Measurements from ENCODE around the gene TBC1D10A.

The TBC1D10A gene

DNA sequence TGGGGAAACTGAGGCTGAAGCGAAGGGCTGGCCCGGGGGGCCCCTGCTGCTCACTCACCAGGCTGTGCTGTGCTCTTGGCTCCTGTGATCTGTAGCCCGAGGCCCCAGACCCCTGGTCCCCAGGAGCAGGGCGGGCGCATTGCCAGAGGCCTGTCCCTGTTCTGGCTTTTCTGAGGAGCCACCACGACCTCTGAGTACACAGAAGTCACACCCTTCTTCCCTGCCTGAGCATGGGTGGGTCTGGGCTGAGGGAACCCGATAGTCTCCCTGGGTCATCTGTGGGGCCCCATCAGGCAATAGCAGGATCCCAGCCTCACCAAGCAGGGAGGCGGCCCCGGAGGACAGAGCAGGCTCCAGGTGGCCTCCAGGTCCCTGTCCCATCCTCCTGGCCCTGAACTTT, 42.6 kb downstream of the TBC1D10A start:
- DNase-seq: no peak

DNA sequence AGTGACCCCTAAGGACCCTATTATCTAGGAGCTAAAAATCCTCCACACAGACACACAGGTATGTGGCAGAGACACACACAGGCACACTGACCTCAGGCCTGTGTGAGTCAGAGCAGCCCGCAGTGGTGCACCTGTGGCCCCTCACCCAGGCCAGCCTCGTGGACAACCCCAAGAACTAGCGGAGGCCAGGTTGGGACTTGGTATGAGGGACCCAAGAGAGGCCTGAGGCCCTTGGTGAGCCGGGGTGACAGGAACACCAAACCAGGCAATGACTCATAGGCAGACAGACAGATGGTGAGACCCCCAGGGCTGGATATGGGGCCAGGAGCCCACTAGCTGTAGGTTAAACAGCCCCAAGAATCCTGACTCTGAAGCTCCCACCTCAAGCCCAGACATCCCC, 43.4 kb downstream of the TBC1D10A start:
- DNase-seq: no peak

DNA sequence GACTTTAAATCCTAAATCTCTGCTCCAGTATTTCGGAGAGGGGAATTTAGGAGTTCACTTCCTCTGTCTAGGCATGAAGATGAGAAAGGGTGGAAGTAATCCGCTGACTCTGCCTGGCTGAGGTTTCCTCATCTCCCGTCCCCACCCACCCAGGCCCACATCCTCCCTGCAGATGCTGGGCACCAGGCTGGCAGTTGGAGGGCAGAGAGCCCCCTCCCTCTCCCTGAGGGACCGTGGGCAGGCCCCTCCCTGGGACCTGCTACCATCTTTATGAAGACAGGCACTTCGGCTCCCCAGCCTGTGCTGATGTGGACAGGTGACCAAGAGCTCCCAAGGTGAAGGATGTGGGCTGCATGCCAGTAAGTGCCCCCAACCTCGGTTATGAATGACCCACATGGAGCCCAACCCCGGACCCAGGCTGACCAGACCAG, 44.1 kb downstream of the TBC1D10A start:
- DNase-seq: no peak

DNA sequence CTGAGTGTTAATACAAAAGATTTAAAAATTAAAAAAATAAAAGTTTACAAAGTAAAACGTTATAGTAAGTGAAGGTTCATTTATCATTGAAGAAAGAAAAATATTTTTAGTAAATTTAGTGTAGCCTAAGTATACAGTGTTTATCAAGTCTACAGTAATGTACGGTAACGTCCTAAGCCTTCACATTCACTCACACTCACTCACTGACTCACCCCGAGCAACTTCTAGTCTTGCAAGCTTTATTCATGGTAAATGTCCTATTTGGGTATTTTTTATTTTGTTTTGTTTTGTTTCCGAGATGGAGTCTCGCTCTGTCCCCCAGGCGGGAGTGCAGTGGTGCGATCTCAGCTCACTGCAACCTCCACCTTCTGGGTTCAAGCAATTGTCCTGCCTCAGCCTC, 46.2 kb downstream of the TBC1D10A start:
- DNase-seq: no peak

DNA sequence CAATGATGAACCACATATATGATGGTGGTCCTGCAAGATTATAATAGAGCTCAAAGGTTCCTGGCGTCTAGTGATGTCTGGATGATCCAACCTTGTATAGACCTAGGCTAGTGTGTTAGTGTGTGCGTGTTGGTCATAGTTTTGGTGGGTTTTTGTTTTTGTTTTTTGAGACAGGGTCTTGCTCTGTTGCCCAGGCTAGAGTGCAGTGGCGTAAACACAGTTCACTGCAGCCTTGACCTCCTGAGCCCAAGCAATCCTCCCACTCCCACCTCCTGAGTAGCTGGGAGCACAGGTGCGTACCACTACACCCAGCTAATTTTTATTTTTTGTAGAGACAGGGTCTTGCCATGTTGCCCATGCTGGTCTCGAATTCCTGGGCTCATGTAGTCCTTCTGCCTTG, 46.8 kb downstream of the TBC1D10A start:
- DNase-seq: no peak

DNA sequence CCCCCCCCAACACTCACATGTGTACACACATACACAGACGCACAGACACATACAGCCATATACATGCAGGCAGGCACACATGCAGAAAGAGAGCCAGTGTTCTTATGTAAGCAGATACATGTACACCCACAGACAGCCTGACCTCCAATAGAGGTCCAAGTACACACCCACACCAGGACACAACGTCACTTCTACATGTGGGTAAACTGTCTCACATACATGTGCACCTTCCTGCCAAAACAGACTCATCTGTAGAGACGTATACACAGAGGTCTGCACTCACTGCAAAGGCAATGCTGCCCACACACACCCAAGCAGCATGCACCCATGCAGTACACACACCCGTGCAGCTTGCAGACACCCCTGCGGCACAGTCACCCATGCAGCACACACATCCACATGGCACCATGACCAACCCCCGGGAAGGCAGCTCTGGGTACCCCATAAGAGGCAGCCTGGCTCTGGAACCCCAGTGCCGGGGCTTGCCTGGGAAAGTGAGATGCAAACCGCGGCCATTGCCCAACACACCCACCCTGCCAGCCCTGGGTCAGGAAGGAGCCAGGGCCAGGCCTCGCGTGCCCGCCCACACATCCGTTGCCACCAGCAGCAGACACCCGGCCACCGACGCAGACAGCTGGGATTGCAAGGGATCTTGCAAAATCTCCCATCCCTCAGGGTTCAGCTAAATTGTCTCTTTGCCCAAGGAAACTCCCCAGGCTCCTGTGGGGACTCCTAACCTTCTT, 47.5 kb downstream of the TBC1D10A start:
- DNase-seq: no peak

DNA sequence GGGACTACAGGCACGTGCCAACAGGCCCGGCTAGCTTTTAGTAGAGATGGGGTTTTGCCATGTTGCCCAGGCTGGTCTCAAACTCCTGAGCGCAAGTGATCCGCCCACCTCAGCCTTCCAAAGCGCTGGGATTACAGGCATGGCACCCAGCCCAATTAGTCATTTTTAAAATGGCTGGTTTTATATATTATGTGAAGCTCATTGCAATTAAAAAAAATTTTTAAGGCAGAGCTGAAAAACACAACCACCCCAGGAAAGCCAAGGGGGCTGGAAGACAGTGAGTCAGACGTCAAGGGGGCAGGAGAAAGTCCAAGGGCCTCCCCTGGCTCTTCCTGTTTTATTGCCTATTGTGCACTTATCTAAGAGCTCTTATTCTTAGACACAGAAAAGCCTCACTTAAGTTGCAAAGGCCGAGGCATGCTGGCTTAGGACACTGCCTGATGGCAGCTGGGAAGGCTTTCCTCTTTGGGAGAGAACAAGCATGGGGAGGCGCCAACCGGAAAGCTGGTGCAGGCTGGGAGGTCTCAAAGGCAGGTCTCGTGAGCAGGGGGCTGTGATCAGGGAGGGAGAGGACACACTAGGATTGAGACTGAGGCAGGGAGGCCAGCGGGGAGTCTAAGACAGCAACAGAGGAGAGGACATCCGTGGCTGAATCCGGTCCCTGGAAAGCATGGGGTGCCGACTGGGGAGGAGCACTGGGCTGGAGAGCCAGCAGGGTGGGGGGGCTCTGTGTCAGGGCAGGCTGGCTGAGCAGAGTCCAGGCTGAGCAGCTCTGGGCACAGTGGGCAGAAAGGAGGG, 49.0 kb downstream of the TBC1D10A start:
- no peak for DNase-seq

DNA sequence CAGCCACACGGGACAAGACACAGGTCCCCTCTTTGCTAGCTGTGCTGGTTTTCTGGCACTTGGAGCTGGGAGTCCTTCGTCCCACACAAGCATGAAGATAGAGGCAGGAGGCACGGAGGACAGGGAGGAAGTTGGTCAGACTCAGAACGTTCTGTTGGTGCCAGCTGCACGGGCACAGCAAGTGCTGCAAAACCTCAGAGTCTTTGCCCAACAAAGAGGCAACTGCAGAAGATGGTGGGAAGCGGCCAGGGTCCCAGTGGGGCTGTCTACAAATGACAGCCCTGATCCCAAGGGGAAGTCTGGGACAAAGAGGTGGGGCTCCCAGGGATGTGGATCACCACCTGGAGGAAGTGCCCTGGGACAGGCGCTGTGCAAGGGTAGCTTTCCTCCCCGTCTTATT, 50.7 kb downstream of the TBC1D10A start:
- DNase-seq: no peak

DNA sequence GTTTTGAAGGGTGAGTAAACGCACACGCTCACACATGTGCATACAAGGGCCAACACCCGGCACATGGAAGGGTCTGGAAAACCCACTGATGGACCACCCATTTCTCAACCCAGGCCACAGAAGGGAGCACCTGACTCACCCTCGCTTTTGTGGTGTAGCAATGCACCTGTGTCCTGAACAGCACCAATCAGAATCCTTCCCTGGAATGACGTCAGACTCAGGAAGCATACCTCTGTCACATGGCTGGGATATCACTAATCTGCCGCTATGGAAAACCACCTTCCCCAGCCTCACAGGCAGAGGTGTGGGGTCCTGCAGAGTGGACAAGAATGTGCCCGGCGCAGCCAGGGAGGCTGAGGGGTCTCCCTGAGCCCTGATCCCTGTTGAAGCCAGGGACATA, 51.1 kb downstream of the TBC1D10A start:
- no peak for DNase-seq

DNA sequence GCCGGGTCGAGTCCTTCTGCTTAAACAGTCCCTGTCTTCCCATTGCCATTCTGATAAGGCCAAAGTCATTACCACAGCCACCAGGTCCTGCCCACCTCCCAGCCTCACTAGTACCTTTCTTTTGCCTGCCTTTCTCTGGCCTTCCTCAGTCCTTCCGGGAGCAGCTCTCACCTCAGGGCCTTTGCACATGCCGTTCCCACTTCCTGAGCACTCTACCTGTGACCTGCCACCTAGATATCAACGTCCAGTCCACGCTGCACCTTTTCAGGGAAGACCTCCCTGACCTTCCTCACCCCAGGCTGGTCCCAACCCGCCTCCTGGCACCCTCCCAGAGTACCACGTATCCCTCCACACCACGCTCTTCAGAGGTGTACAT, 52.3 kb downstream of the TBC1D10A start:
- no peak for DNase-seq

DNA sequence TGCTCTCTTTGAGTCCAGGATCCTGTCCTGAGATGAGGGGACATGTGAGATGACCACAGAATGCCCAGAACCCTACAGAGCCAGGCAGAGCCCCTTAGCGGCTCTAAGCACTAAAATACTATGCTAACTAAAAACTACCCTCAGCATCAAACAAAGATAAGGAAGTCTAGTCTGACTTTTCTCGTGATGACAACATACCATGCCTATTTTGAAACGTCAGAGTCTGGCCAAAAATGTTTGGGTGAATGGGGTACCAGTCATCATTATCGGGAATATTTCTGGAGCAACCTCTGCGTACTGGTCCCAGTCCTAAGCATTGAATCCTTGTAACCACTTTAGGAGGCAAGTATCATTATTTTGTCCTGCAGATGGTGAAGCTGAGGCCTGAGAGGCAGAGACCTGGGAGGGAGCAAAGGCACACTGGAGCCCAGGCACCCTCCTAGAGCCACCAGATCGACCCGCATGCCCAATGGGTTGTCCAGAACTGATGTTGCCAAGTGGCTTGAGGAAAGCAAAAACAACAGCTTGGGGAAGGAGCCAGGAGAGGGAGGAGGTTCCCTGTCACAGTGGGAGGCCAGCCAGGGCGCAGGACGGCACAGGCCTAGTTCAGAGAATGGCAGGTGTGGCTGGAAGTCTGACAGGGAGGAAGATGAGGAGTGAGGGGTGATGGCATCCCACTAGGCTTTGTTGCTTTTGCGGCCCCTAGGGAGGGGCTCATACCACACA, 52.9 kb downstream of the TBC1D10A start:
- no peak for DNase-seq

DNA sequence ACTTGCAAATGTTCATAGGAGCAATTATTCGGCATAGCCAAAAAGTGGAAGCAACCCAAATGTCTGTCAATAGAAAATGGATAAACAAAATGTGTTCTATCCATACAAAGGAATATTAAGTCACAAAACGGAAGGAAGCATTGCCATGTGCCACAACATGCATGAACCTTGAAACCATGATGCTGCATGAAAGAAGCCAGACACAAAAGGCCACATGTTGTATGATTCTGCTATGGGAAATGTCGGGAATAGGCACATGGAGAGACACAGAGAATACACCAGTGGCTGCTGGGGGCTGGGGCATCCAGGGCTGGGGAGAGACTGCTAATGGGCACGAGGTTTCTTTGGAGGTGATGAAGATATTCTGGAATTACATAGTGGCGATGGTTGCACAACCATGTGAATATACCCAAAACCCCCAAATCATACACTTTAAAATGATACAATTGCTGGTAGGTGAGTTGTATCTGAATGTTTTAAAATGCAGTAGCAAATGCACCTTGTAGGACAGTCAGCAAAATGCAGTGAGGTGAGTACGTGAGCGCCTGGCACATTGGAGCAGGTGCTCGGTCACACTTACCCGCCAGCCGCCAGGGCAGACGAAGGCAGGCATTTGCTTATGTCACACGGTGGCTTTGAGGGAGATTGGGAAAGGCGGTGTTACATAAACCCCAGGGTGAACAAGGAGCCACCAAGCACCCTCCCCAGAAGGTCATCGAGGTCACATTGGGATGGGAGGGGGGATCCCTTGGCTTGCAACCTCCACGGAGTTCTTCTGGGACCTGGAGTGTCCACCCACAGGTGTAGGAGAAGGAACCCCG, 53.8 kb downstream of the TBC1D10A start:
- DNase-seq: no peak

DNA sequence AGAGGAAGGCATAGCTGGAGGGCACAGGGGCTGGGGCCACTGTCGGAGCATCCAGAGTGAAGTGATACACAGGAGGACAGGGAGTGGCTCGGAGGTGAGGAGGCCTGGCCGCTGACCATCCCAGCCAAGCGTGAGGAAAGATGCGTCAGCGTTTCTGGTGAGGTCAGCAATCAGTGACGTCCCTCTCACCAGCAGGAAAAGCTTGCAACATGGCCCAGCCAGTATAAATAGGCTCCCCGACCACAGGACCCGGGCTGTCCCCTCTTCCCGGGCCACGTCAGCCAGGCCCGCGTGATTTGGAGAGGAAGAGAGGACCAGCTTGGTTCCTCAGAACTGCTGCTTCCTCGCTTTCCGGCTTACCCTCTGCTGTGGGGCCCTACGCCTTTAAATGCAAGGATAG, 55.9 kb downstream of the TBC1D10A start:
- DNase-seq: no peak

DNA sequence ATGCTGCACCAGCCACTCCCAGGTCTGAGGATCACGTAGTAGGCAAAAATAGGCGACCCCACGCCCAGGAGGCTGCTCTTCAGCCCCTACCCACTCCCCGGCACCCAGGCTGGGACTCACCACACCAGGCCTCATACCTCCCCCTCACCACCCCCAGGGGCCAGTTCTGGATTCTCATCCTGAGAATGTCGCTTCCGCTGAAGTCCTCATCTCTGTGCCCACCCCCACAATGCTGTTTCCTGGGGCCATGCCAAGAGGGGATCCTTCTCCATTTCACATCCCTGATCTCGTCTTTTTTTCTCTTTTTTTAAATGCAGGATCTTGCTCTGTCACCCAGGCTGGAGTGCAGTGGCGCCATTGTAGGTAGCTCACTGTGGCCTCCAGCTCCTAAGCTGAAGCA, 58.4 kb downstream of the TBC1D10A start:
- no peak for DNase-seq

DNA sequence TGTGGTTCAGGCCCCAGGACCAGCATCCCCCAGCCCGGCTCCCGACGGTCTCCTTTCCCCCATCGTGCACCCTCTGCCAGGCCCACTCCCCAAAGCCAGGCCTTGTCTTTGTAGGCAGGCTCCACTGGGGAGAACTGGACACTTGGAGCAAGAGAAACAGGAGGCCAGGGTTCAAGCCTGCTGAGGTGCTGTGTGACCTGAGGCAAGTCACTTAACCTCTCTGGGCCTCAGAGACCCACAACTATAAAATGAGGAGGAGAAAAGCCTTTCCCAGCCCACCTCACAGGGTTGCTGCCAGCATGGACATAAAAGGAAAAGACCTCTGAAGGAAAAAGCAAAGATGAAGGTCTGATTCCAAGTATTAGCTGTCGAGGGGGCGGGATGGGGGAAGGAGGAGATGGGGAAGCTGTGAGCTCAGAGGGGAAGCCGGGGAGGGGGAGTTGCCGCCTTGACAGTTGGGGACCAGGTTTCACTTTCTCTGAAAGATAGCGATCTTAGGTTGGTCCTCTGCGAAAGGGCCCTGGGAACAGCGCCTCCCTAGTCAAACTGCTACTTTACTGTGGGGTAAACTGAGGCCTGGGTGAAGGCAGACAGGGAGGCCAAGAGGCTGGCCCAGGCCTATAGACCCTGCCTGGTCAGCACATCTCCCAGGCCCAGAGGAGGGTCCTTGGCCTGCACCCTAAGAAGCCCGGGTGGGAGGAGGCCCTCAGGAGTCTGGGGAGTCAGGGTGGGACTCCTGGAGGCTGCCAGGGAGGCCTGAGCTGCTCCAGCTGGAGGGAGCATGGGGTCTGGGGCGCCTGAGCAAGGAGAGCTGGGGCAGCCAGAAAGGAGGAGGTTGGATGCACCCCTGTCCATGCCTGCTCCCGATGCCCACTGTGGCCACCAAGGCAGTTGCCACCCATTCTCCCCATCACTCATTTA, 59.1 kb downstream of the TBC1D10A start:
- DNase-seq: peak in 1 of 4 experiments; percentile 15

DNA sequence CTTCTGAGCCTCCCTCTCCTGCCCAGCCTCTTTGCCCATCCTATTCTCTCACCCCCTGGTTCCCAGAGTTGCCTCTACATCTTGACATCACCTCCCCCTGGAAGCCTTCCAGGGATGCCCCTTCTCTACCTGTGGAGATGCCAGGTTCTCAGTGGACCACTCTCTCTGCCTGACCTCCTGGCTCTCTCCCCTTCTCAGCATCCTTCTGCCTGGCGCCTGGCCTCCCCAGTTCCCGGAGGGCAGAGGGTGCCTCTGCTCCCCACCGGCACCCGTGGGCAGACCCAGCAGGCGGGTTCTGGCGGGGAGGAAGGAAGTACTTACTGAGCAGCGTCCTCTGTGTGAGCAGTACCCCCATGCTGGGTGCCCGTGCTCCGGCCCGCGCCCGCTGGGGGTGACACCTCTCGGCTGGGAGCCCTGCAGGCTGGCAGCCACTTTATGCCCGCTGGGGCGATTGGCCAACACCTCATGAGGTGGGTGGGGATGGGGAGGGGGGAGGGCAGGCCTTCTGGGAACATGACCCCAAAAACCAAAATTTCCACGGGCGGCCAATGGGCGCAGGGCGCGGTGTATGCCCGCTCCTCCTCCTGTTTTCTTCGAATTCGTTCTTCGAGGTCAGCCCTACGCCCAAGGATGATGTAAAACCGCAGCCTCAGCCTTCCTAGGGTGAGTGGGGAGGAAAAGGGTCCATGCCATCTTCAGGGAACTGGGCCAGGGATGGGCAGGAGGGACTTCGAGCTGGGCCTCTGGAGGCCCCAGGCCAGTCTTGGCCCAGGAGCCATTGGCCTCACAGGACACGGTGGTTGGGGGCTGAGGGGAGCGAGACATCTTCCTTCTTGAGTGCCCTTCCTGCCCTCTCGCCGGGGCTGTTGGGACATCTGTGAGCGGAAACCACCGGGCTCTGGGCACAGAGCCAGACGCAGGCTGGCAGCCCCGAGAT, 60.0 kb downstream of the TBC1D10A start, which contains the start of gene OSM:
TSS of gene OSM (minus strand) at position 407 of the 937 bp plus-strand sequence. CDS start at position 355, 52 bp downstream.
- DNase-seq: peak in 3 of 4 experiments; percentile 45 to 59 (median 55)

DNA sequence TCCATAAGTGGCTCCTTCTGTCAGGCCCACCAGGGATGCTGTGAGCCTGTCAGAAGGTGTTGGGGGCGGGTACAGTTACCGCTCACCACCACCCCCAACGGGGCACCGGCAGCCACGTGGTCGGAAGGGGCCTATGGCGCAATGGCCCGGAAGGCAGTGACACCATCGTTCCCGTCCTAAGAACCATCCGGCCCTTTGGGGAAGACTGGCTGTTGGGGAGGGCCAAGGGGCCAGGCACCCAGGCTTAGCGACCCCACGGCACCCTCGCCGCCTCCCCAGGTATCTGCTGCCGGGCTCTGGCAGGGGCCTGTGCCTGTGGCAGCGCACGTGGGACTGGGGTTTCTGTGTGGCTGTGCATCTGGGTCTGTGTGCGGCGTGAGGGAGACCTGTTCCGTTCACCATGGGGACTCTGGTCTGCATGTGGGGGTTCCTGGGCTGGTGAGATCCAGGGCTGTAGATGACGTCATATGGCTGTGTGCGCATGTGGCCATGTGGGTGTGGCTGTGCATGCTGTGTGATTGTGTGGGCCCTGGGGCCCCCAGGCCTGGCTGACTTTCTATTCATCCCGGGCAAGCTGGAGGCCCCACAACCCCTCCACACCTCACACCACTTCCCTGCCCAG, 60.8 kb downstream of the TBC1D10A start:
- DNase-seq: peak; percentile 60 to 73 (median 72)

DNA sequence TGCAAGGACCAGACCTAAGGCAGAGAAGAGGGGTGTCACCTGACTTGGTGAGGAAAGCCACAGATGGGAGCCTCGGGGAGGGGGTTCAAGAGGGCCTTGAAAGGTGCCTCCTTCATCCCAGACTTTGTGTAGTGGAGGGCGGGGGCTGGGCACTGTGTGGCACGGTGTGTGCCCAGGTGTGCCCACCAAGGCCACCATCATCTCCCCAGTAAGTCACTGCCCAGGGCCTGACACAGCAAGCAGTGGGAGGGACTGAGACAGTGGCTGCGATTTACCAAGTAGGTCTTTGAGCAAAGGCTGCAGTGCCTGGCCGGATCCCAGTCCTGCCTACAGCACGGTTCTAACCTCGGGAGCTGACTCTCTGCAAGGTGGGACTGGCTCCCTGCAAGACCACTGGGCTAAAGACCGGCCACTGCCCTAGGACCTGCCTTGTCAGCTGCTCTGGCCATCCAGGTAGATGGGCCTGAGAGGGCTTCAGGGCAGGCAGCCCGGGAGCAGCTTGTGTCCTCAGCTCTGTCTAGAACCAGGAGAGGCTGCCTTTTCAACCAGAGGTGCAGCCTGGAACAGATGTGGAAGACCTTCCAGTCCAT, 61.5 kb downstream of the TBC1D10A start:
- no peak for DNase-seq

DNA sequence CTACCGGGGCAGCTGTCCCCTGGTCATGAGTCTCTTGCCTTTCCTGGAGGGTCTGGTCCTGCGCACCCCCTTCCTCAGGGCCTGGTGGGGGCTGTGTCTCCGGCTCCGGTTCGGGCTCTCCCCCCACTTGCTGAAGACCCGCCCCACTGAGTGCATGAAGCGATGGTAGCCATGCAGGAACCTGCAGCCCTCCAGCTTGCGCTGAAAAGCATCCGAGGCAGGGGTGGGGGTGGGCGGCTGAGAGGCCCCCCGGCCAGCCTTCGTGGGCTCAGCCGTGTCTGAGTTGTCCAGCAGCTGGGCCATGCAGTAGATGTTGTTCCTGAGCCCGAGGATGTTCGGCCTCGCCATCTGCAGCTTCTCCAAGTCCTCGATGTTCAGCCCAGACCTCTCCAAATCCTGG, 62.9 kb downstream of the TBC1D10A start:
- DNase-seq: no peak
